ENCODE measurements around the gene CFAP97. TPM values are rescaled to one million over a fixed set of nuclear protein-coding genes. Genes with fewer than 3 reads are reported as not detected.

Gene CFAP97
- total RNA-seq (10 to 100 TPM in 8 of 9 donors, 1 to 10 TPM in 1; 9.7 to 22.7 (median 14.5) TPM), polyA plus RNA-seq (1 to 10 TPM; 2.0 to 7.5 TPM)
- long read RNA-seq, donor 1, full-length matches to known transcripts, result 5 of 13 reads
- long read RNA-seq, donor 1, partial matches to known transcripts, result 3 of 13 reads
- long read RNA-seq, donor 1, other reads (novel, unspliced or antisense), result 5 of 13 reads
- long read RNA-seq, donor 2, full-length matches to known transcripts, result 5 of 17 reads
- long read RNA-seq, donor 2, partial matches to known transcripts, result 8 of 17 reads
- long read RNA-seq, donor 2, other reads (novel, unspliced or antisense), result 4 of 17 reads
- long read RNA-seq, donor 3, full-length matches to known transcripts, result 9 of 20 reads
- long read RNA-seq, donor 3, partial matches to known transcripts, result 6 of 20 reads
- long read RNA-seq, donor 3, other reads (novel, unspliced or antisense), result 5 of 20 reads

DNA sequence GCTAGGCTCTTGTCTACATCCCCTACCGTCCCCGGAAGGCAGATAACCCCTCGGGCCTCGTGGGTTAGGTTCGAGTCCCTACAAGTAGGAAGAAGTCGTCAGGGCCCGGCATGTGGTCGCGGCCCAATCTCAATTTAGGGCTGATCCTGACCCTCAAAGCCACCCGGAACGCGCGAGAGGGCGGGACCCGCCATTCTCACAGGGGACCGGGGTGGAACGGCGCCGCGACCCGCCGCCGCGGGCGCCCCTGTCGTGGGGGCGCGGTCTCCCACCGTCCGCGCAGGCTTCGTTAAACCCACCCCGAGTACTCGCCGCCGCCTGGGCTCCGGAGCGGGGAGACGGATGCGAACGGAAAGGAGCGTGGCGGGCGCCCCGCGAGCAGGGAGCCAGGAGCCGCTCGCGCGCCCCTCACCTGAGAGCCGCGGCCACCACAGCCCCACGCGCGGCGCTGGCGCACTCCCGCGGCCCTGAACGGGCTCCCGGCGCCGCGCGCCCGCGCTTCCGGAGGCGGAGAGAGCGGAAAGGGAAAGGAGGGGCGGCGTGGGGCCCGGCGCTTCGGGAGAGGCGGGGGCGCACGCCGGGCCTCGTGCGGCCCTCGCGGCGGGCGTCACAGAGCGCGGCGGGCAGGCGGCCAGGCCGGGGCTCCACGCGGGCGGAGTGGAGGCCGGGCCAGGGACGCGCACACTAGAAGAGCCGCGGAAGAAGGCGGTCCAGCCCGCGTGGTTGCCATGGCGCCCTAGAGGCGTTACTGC lies at the start of gene CFAP97:
TSS of gene CFAP97 (minus strand) at position 515 of the 752 bp plus-strand sequence. CDS start 12,804 bp downstream, outside the sequence.
- intact Hi-C loops (cut with DNase I), result loop anchor here in 5 of 10 donors (1.0 to 10.0 kb wide), 6 partner anchors 181 to 831 kb away; partner anchors contain the start of genes ANKRD37 (in 4 of the 5) and LRP2BP (in 2 of the 5)
- H3K27me3 ChIP-seq, result no peaks in the 10 kb centered on the region
- peak; percentile 91 to 96 (median 94) for ATAC-seq
- no peaks in the 10 kb centered on the region for H3K9me3 ChIP-seq
- peak within 1 kb of the TSS; percentile 59 to 93 (median 84) for H3K4me3 ChIP-seq
- H3K36me3 ChIP-seq, result peaks cover 0 to 2% (median 0%) of the 10 kb centered on the region in 9 donors
- peak within 1 kb of the TSS; percentile 88 to 99 (median 97) for H3K27ac ChIP-seq
- DNase-seq, result peak; percentile 93 to 96 (median 94)
- TF ChIP-seq, protein P1, sequence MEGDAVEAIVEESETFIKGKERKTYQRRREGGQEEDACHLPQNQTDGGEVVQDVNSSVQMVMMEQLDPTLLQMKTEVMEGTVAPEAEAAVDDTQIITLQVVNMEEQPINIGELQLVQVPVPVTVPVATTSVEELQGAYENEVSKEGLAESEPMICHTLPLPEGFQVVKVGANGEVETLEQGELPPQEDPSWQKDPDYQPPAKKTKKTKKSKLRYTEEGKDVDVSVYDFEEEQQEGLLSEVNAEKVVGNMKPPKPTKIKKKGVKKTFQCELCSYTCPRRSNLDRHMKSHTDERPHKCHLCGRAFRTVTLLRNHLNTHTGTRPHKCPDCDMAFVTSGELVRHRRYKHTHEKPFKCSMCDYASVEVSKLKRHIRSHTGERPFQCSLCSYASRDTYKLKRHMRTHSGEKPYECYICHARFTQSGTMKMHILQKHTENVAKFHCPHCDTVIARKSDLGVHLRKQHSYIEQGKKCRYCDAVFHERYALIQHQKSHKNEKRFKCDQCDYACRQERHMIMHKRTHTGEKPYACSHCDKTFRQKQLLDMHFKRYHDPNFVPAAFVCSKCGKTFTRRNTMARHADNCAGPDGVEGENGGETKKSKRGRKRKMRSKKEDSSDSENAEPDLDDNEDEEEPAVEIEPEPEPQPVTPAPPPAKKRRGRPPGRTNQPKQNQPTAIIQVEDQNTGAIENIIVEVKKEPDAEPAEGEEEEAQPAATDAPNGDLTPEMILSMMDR (IDR thresholded peaks at IDR 0.05), result peak in 3 of 12 donors; percentile 7 to 26 (median 21)
- TF ChIP-seq POLR2A (IDR thresholded peaks at IDR 0.05), result peak in 1 of 2 donors; percentile 70
- WGBS, 4 donors, result 0 to 1% (median 0%) methylated on average over 47 to 103 of the region's 103 CpGs
- H3K4me1 ChIP-seq, result peaks cover 6 to 36% (median 23%) of the 10 kb centered on the region in 12 donors

DNA sequence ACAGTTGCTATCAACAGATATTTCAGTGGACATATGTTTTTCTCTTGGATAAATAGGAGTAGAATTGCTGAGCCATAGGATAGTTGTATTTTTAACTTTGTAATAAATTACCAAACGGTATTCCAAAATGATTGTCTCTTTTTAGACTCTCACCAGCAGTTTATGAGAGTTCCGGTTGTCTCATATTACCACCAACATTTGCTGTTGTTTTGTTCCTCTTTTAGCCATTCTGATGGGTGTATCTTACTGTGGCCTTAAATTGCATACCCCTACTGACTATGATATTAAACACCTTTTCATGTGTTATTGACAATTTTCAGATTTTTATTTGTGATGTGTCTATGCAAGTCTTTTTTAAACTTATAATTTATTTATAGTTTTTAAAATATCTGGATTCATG lies 45.3 kb upstream of the CFAP97 start:
- H3K36me3 ChIP-seq, result no peaks in the 10 kb centered on the region
- H3K9me3 ChIP-seq, result no peaks in the 10 kb centered on the region
- no peak overlapping the region for H3K27ac ChIP-seq
- intact Hi-C loops (cut with DNase I), result loop anchor here in 1 of 10 donors (5.0 kb wide), 1 partner anchor 37 kb away; no protein-coding TSS in a partner anchor
- no peak overlapping the region for H3K4me3 ChIP-seq
- ATAC-seq, result no peak
- DNase-seq, result no peak
- 78 to 89% (median 85%) methylated on average over 2 of the region's 2 CpGs for WGBS, 4 donors
- H3K27me3 ChIP-seq, result no peaks in the 10 kb centered on the region
- no peak for TF ChIP-seq POLR2A (IDR thresholded peaks at IDR 0.05)
- TF ChIP-seq, protein P1 (IDR thresholded peaks at IDR 0.05), result no peak
- peaks cover 0 to 26% (median 5%) of the 10 kb centered on the region in 12 donors for H3K4me1 ChIP-seq

DNA sequence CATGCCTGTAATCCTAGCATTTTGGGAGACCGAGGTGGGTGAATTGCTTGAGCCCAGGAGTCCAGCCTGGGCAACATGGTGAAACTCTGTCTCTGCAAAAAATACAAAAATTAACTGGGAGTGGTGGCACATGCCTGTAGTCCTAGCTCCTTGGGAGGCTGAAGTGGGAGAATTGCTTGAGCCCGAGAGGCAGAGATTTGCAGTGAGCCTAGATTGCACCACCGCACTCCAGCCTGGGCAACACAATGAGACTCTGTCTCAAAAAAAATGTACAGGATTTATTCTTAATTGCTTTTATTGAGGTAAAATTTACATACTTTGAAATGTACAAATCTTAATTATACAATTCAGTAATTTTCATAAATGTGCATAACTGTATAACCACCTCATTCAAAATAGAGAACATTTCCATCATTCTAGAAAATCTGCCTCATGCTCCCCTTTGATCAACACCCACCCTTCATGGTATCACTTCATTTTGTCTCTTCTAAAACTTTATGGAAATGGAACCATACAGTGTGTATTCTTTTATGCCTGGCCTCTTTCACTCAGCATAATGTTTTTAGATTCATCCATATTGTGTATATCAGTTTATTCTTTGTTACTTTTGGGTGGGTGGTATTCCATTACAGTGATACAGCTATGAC lies 44.7 kb upstream of the CFAP97 start:
- intact Hi-C loops (cut with DNase I), result loop anchor here in 1 of 10 donors (5.0 kb wide), 1 partner anchor 36 kb away; no protein-coding TSS in a partner anchor
- H3K27ac ChIP-seq, result no peak overlapping the region
- H3K36me3 ChIP-seq, result no peaks in the 10 kb centered on the region
- ATAC-seq (no peak), DNase-seq (no peak)
- 96 to 98% (median 97%) methylated on average over 3 of the region's 3 CpGs for WGBS, 4 donors
- peaks cover 0 to 27% (median 5%) of the 10 kb centered on the region in 12 donors for H3K4me1 ChIP-seq
- no peaks in the 10 kb centered on the region for H3K9me3 ChIP-seq
- no peak for TF ChIP-seq POLR2A (IDR thresholded peaks at IDR 0.05)
- TF ChIP-seq, protein P1 (IDR thresholded peaks at IDR 0.05), result no peak
- no peak overlapping the region for H3K4me3 ChIP-seq
- H3K27me3 ChIP-seq, result no peaks in the 10 kb centered on the region
